Measurements from ENCODE around the gene TOR1B.

- TF ChIP-seq POLR2A (IDR thresholded peaks at IDR 0.05; ENCODE audit: borderline replicate concordance, extremely low read depth, insufficient read depth, insufficient read length) = no peak
- TF ChIP-seq EZH2 (IDR thresholded peaks at IDR 0.05) = no peak
- no peak for TF ChIP-seq POLR2AphosphoS5 (IDR thresholded peaks at IDR 0.05; ENCODE audit: low read depth, low read length)
- TF ChIP-seq CTCF (IDR thresholded peaks at IDR 0.05 in 2 of 3, conservative IDR thresholded peaks at IDR 0.05 in 1 of 3; ENCODE audit: borderline replicate concordance in 1 of 3, insufficient read depth in 1 of 3, low read depth in 2 of 3, low read length in 2 of 3) = no peak
- no peak for TF ChIP-seq ZBTB33 (IDR thresholded peaks at IDR 0.05; ENCODE audit: extremely low read depth, insufficient replicate concordance, low read length)
- TF ChIP-seq MAX (IDR thresholded peaks at IDR 0.05) = no peak
- TF ChIP-seq REST (IDR thresholded peaks at IDR 0.05; ENCODE audit: low read depth) = no peak
- no peak for TF ChIP-seq ATF3 (IDR thresholded peaks at IDR 0.05)
- no peak for TF ChIP-seq SRF (IDR thresholded peaks at IDR 0.05; ENCODE audit: low read depth)
Measured at GRCh38 chr9:129781981-129782380, 21.0 kb upstream of the TOR1B start.
